Measurements from ENCODE around the gene OPN1SW.
A peak's percentile ranks its signal among the peaks of the same experiment; 100 is the strongest.

Gene OPN1SW

GRCh38 chr7:128757203-128757602, 18.4 kb downstream of the OPN1SW start:
- no peak for DNase-seq

GRCh38 chr7:128755819-128756476, 19.6 kb downstream of the OPN1SW start:
- peak; percentile 33 for DNase-seq

GRCh38 chr7:128755075-128755818, 20.3 kb downstream of the OPN1SW start:
- DNase-seq: no peak

GRCh38 chr7:128752251-128752650, 23.3 kb downstream of the OPN1SW start:
- no peak for DNase-seq

GRCh38 chr7:128747327-128748079, 28.1 kb downstream of the OPN1SW start:
- no peak for DNase-seq

GRCh38 chr7:128745706-128746105, 29.9 kb downstream of the OPN1SW start:
- DNase-seq: no peak

- DNase-seq: no peak
Measured at GRCh38 chr7:128744366-128744905, 31.2 kb downstream of the OPN1SW start.

GRCh38 chr7:128743112-128743772, 32.4 kb downstream of the OPN1SW start:
- no peak for DNase-seq

GRCh38 chr7:128742206-128742605, 33.4 kb downstream of the OPN1SW start:
- peak; percentile 61 for DNase-seq

- DNase-seq: no peak
Measured at GRCh38 chr7:128741491-128741890, 34.1 kb downstream of the OPN1SW start.

- DNase-seq: no peak
Measured at GRCh38 chr7:128740996-128741395, 34.6 kb downstream of the OPN1SW start.

- DNase-seq: no peak
Measured at GRCh38 chr7:128739990-128740682, 35.5 kb downstream of the OPN1SW start.

GRCh38 chr7:128739048-128739962, 36.3 kb downstream of the OPN1SW start, which contains the start of gene CALU:
Gene CALU, plus strand, starts transcription at chr7:128739359. Its CDS starts 9,225 bp downstream, at chr7:128748584.
- peak; percentile 96 for DNase-seq

- peak; percentile 55 for DNase-seq
Measured at GRCh38 chr7:128738570-128739047, 37.0 kb downstream of the OPN1SW start.

- DNase-seq: peak; percentile 82
Measured at GRCh38 chr7:128737867-128738385, 37.7 kb downstream of the OPN1SW start.

- DNase-seq: no peak
Measured at GRCh38 chr7:128737441-128737840, 38.2 kb downstream of the OPN1SW start.

GRCh38 chr7:128735436-128735835, 40.2 kb downstream of the OPN1SW start:
- DNase-seq: no peak

GRCh38 chr7:128734890-128735289, 40.7 kb downstream of the OPN1SW start:
- no peak for DNase-seq

- no peak for DNase-seq
Measured at GRCh38 chr7:128733278-128733645, 42.3 kb downstream of the OPN1SW start.

GRCh38 chr7:128732521-128733277, 42.9 kb downstream of the OPN1SW start:
- DNase-seq: no peak

Data from NCI-H226 (cell line).